GM10266 (cell line): Measurements from ENCODE around the gene SCARB1.

ENCODE experiments used
- DNase-seq: peaks from one replicate; pipeline ENCODE4 v3.0.0; 2012; ENCODE audit errors: extremely low spot score
- CTCF ChIP-seq: IDR thresholded peaks from 2 replicates; pipeline ENCODE4 v1.5.1; 2012; ENCODE audit warnings: mild to moderate bottlenecking, low read depth; ENCODE audit not compliant: control insufficient read depth, insufficient read depth; ENCODE audit errors: missing control alignments

SCARB1 gene

GRCh38 chr12:124795081-124795948, 68.3 kb downstream of the SCARB1 start:
- no peak for TF ChIP-seq CTCF

GRCh38 chr12:124792961-124793441, 70.7 kb downstream of the SCARB1 start:
- DNase-seq: no peak
- no peak for TF ChIP-seq CTCF

More at GRCh38 chr12:124795081-124795948, 68.3 kb downstream of the SCARB1 start:
- DNase-seq: peak; percentile 82

GRCh38 chr12:124792156-124792555, 71.5 kb downstream of the SCARB1 start:
- no peak for DNase-seq
- no peak for TF ChIP-seq CTCF

- TF ChIP-seq CTCF: no peak
- no peak for DNase-seq
Observed at GRCh38 chr12:124790650-124791400, 72.8 kb downstream of the SCARB1 start.

- no peak for TF ChIP-seq CTCF
- DNase-seq: no peak
Observed at GRCh38 chr12:124788936-124789555, 74.6 kb downstream of the SCARB1 start.

GRCh38 chr12:124786061-124786964, 77.4 kb downstream of the SCARB1 start:
- DNase-seq: no peak
- no peak for TF ChIP-seq CTCF
